ENCODE data around the gene DRC3.

DNA sequence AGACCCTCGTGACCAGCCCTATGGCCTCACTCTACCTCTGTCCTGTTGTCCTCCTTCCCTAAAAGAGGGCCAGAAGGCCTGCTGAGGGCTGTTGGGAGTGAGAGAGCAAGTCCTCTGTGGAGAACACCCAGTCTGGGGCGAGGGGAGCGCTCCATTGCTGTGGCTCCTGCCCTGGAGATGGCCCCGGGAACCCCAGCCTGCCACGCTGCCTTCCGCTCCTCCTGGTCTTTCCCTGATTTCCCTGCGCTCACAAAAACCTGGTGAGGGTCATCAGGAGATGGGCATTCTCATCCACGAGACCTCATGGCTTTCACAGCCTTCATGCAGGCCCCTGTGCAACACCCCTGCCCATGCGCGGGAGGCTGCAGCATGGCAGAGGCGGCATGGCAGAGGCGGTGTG is 21.2 kb downstream of the DRC3 start:
- TF ChIP-seq, protein P1, sequence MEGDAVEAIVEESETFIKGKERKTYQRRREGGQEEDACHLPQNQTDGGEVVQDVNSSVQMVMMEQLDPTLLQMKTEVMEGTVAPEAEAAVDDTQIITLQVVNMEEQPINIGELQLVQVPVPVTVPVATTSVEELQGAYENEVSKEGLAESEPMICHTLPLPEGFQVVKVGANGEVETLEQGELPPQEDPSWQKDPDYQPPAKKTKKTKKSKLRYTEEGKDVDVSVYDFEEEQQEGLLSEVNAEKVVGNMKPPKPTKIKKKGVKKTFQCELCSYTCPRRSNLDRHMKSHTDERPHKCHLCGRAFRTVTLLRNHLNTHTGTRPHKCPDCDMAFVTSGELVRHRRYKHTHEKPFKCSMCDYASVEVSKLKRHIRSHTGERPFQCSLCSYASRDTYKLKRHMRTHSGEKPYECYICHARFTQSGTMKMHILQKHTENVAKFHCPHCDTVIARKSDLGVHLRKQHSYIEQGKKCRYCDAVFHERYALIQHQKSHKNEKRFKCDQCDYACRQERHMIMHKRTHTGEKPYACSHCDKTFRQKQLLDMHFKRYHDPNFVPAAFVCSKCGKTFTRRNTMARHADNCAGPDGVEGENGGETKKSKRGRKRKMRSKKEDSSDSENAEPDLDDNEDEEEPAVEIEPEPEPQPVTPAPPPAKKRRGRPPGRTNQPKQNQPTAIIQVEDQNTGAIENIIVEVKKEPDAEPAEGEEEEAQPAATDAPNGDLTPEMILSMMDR (IDR thresholded peaks at IDR 0.05; ENCODE audit: low read length) = no peak
- TF ChIP-seq EZH2 (optimal IDR thresholded peaks at IDR 0.05; ENCODE audit: low read depth, low read length) (no peak), EZH2phosphoT487 (IDR thresholded peaks at IDR 0.05; ENCODE audit: low read length) (no peak)
